ENCODE results near the gene VCL.

DNA sequence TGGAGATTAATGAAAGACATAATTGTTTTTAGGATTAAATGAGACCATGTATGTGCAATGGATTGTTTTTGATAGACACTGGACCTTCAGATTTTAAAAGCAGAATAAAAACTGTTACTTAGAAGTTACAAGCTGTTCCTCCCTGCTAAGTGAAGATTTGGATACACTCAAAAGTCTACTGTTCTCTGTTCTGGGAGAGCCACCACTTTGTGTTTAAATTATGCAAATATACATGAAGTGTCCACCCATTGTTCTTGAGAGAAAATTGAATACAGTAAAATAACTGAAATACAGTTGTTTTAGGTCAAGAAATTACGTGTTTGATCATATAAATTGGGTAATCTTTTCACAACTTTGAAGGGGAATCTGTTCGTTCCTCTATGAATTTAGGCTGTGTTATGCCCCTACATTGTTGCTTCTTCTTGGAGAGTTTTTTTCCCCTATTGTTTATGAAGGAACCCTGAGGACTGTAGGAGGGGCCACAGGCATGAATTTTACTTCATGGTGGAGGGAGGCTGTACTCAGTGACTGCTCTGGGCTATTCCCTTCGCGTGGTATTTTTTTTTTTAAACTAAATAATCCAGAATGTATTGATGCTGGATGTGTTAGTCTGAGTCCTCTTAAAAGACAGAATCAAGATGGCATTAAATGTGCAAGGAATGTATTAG, 18.6 kb upstream of the VCL start:
- no peak for TF ChIP-seq POLR2A (IDR thresholded peaks at IDR 0.05)
- TF ChIP-seq, protein P1, sequence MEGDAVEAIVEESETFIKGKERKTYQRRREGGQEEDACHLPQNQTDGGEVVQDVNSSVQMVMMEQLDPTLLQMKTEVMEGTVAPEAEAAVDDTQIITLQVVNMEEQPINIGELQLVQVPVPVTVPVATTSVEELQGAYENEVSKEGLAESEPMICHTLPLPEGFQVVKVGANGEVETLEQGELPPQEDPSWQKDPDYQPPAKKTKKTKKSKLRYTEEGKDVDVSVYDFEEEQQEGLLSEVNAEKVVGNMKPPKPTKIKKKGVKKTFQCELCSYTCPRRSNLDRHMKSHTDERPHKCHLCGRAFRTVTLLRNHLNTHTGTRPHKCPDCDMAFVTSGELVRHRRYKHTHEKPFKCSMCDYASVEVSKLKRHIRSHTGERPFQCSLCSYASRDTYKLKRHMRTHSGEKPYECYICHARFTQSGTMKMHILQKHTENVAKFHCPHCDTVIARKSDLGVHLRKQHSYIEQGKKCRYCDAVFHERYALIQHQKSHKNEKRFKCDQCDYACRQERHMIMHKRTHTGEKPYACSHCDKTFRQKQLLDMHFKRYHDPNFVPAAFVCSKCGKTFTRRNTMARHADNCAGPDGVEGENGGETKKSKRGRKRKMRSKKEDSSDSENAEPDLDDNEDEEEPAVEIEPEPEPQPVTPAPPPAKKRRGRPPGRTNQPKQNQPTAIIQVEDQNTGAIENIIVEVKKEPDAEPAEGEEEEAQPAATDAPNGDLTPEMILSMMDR (IDR thresholded peaks at IDR 0.05), result no peak

All from transverse colon (tissue), 3 donors.